ENCODE results near the gene GPBAR1. TPM values are rescaled to one million over a fixed set of nuclear protein-coding genes. Genes with fewer than 3 reads are reported as not detected.

The GPBAR1 gene
- total RNA-seq, 1 donor from 2014 or later: under 0.01 TPM

DNA sequence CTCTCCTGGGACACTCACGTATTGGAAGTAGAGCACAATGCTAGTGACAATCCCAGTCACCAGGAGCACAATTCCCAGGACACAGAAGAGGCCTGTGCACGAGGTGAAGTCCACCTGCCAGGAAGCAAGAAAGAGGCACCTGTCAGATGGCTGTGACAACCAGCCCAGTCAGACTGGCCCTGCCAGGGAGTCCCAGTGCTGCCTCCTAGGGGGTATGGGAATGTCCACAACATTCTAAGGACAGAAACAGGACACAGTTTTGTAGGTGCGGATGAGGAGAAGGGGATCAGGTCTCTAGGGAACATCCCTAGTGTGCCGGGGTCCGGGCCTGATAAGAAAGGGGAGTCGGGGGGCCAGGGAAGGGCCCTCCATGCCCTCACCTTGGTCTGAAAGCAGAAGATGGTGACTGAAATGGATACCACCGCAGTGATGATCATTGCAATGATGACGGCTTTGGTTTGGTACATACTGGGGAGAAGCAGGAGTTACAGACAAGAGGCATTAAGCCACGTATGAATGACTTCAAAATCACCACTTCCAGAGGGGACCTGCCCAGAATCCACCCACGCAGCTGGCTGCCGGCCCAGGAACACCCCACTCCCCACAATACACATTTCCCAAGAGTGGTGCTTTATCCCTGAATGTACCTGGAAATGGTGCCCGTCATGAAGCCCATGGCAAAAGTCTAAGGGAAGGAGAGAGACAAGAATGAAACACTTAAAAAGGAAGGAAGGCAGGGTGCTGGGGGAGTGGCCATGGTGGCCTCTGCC is 16.4 kb downstream of the GPBAR1 start:
- Histone ChIP-seq H3K36me3 (ENCODE audit: control insufficient read depth, insufficient read depth, low read length) (peaks cover 66% of the 10 kb centered on the region), H3K27me3 (ENCODE audit: control insufficient read depth, insufficient read depth, low read length) (no peaks in the 10 kb centered on the region), H3K4me3 (ENCODE audit: low read depth, low read length) (no peak overlapping the region)
- FAIRE-seq (peak; percentile 40), DNase-seq (ENCODE audit: low read depth) (no peak)
- TF ChIP-seq, protein P1, sequence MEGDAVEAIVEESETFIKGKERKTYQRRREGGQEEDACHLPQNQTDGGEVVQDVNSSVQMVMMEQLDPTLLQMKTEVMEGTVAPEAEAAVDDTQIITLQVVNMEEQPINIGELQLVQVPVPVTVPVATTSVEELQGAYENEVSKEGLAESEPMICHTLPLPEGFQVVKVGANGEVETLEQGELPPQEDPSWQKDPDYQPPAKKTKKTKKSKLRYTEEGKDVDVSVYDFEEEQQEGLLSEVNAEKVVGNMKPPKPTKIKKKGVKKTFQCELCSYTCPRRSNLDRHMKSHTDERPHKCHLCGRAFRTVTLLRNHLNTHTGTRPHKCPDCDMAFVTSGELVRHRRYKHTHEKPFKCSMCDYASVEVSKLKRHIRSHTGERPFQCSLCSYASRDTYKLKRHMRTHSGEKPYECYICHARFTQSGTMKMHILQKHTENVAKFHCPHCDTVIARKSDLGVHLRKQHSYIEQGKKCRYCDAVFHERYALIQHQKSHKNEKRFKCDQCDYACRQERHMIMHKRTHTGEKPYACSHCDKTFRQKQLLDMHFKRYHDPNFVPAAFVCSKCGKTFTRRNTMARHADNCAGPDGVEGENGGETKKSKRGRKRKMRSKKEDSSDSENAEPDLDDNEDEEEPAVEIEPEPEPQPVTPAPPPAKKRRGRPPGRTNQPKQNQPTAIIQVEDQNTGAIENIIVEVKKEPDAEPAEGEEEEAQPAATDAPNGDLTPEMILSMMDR (IDR thresholded peaks at IDR 0.05; ENCODE audit: insufficient read depth, low read length, severe bottlenecking): peak; percentile 27

DNA sequence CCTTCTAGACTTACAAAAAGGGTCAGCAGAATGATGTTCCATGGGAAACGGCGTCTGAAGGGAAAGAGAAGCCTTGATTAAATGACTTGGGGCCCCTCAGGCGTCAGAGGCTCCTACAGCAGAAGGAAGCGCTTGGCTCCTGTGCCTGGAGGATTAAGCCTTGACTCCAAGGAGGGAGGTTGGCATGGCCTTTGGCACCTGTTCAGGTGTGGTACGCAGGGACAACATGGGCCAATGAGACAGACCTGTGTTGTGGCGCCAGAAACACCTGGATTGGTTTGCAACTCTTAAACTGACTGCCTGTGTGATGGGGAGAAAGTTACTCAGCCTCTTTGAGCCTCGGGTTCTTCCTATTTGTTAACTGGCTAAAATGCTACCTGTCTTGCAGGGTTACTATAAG is 17.1 kb downstream of the GPBAR1 start:
- DNase-seq (ENCODE audit: low read depth): no peak
- FAIRE-seq: peak; percentile 52
- TF ChIP-seq, protein P1 (IDR thresholded peaks at IDR 0.05; ENCODE audit: insufficient read depth, low read length, severe bottlenecking): no peak
- no peak overlapping the region for H3K4me3 ChIP-seq (ENCODE audit: low read depth, low read length)
- no peaks in the 10 kb centered on the region for H3K27me3 ChIP-seq (ENCODE audit: control insufficient read depth, insufficient read depth, low read length)
- peaks cover 70% of the 10 kb centered on the region for H3K36me3 ChIP-seq (ENCODE audit: control insufficient read depth, insufficient read depth, low read length)

DNA sequence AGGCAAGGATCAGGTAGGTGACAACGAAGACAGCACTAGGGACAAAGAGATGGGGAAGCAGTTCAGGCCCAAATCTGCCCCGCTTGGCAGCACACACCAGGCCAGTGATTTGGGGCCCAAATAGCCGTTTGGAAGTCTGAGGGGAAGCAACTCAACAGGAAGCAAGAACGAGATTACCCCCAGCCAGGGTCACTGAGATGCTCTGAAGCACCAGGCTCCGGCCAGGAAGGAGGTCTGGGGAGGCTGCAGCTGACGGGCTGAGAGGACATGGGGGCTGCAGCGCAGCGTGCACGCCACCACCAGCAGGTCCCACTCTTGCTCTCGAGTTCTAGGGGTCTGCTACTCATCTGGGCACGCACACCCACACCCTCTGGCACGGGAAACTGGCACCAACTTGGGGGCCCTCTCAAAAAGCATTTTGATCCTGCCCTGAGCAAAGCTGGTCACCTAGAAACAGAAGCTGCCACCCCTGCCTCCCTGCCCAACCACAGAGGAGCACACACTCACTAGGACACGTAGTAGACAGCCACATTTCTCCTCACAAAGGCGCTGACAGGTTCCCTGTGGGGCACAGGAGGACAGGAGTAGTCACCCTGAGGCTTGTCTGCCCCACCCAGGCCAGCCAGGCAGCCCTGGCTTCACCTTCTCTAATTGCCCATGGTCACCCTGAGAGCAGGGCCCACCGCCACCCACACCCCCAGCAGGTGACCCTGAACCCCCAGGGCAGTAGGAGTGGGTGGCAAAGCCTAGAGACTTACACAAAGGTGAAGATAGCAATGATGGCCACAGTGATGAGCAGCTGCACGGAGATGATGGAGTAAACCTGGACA is 17.9 kb downstream of the GPBAR1 start:
- Histone ChIP-seq H3K36me3 (ENCODE audit: control insufficient read depth, insufficient read depth, low read length) (peaks cover 71% of the 10 kb centered on the region), H3K4me3 (ENCODE audit: low read depth, low read length) (no peak overlapping the region), H3K27me3 (ENCODE audit: control insufficient read depth, insufficient read depth, low read length) (no peaks in the 10 kb centered on the region)
- no peak for DNase-seq (ENCODE audit: low read depth)
- TF ChIP-seq, protein P1 (IDR thresholded peaks at IDR 0.05; ENCODE audit: insufficient read depth, low read length, severe bottlenecking): no peak
- no peak for FAIRE-seq

DNA sequence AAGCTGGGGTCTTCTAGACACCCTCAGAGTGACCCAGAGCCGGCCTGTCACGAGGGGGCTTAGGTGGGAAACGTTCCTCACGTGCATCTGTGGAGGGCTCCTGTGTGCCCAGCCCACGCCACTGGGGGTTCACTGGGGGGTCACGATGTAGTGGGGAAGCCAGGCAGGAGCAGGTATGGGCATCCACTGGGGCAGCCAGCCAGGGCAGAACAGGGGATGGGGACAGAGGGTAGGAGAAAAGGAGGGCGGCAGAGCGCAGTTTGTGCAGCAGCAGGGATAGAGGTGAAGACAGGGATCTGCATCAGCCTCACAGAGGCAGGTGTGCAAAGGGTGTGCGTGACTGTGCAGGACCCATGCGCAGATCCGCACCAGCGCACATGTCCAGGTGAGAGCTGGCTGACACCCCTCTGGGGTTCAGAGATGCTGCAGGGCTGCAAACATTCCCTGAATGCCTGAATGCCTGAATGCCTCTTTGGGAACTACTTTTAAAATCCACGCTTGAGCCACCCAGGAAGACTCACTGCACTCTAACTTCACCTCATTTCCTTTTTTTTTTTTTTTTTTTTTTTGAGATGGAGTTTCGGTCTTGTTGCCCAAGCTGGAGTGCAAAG is 19.6 kb downstream of the GPBAR1 start:
- no peak for DNase-seq (ENCODE audit: low read depth)

DNA sequence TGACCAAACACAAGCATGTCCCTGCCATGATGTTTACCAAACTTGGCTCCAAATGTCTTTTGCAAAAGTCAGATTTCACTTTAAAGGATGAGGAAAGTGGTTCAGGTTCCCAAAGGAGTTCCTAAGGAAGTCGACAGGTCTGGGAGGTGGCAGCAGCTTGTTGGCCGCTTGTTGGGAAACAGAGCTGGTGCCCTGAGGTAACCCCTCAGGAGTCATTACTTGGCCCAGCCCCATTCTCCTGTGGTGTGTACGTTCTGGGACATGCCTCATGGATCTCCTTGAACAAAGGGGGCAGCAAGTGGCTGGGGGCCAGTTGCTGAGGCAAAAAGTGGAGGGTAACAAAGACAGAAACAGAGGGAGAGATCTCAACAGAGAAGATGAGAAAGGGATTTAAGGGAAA is 20.6 kb downstream of the GPBAR1 start:
- TF ChIP-seq, protein P1 (IDR thresholded peaks at IDR 0.05; ENCODE audit: insufficient read depth, low read length, severe bottlenecking): no peak
- Histone ChIP-seq H3K27me3 (ENCODE audit: control insufficient read depth, insufficient read depth, low read length) (no peaks in the 10 kb centered on the region), H3K4me3 (ENCODE audit: low read depth, low read length) (no peak overlapping the region), H3K36me3 (ENCODE audit: control insufficient read depth, insufficient read depth, low read length) (peaks cover 58% of the 10 kb centered on the region)
- DNase-seq (ENCODE audit: low read depth) (no peak), FAIRE-seq (no peak)

More for the DNA sequence above, 19.6 kb downstream of the GPBAR1 start:
- H3K27me3 ChIP-seq (ENCODE audit: control insufficient read depth, insufficient read depth, low read length): no peaks in the 10 kb centered on the region
- no peak overlapping the region for H3K4me3 ChIP-seq (ENCODE audit: low read depth, low read length)
- peaks cover 65% of the 10 kb centered on the region for H3K36me3 ChIP-seq (ENCODE audit: control insufficient read depth, insufficient read depth, low read length)
- no peak for FAIRE-seq
- TF ChIP-seq, protein P1 (IDR thresholded peaks at IDR 0.05; ENCODE audit: insufficient read depth, low read length, severe bottlenecking): no peak
